Measurements from ENCODE around the gene PLEKHA7.

GRCh38 chr11:16973338-16973964 lies 40.8 kb downstream of the PLEKHA7 start:
- TF ChIP-seq POLR2A (IDR thresholded peaks at IDR 0.05): no peak
- no peak for TF ChIP-seq CTCF (IDR thresholded peaks at IDR 0.05)
- TF ChIP-seq EP300 (IDR thresholded peaks at IDR 0.05): no peak
